ENCODE results near the gene UAP1L1.
"Not testable (repeated sequence)": the region's sequence is repeated elsewhere in the genome, so short reads cannot be mapped to it uniquely, and the experiment has no call there.

DNA sequence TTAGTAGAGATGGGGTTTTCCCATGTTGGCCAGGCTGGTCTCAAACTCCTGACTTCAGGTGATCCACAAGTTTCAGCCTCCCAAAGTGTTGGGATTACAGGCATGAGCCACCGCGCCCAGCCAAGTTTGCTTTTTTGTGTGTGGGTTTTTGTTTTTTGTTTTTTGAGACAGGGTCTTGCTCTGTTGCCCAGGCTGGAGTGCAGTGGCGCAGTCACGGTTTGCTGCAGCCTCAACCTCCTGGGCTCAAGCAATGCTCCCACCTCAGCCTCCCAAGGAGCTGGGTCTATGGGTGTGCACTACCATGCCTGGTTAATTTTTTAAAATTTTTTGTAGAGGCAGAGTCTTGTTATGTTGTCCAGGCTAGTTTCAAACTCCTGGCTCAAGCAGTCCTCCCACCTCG lies 43.8 kb upstream of the UAP1L1 start:
- TF ChIP-seq EZH2 (IDR thresholded peaks at IDR 0.05; ENCODE audit: borderline replicate concordance); CTCF (IDR thresholded peaks at IDR 0.05; ENCODE audit: poor library complexity); EZH2phosphoT487 (IDR thresholded peaks at IDR 0.05; ENCODE audit: low read depth, severe bottlenecking, unreplicated experiment): not testable (repeated sequence)

All from hepatocyte (in vitro differentiated cells).